B cell (primary cell): ENCODE results near the gene ERLIN1. TPM values are rescaled to one million over a fixed set of nuclear protein-coding genes. Genes with fewer than 3 reads are reported as not detected.

Experiments
- ATAC-seq: fragments of 200-7000 bp; cut with Tn5 transposase; one replicate; pipeline ENCODE4 v1.10.0; 2021; ENCODE audit warnings: low read depth, mild to moderate bottlenecking, moderate number of reproducible peaks, moderate library complexity
- CTCF ChIA-PET: fragments of 350-600 bp; sonication (Branson Sonifier 250); formaldehyde crosslinking; loops from one replicate; lab custom pipeline; 2021; ENCODE audit warnings: antibody characterized with exemption, inconsistent platforms; lab: Charles Lee
- POLR2A ChIA-PET: fragments of 350-600 bp; sonication (Branson Sonifier 250); formaldehyde crosslinking; loops from one replicate; lab custom pipeline; 2021; ENCODE audit warnings: antibody characterized with exemption; lab: Charles Lee
- DNase-seq: peaks from one replicate; pipeline ENCODE4 v3.0.0; 2013
- H2AFZ ChIP-seq: 2 replicates; pipeline ENCODE4 v1.6.1; 2012; ENCODE audit warnings: mild to moderate bottlenecking, low read depth, low read length; ENCODE audit not compliant: insufficient read depth, poor library complexity, severe bottlenecking
- H3K27ac ChIP-seq, 2 donors: 1 replicate in 1 of 2; 2 replicates in 1 of 2; pipeline ENCODE4 v1.5.1; 2012 to 2013; ENCODE audit warnings: low read length in 2 of 2, mild to moderate bottlenecking in 2 of 2, moderate library complexity in 1 of 2
- H3K27me3 ChIP-seq, 4 experiments: fragments of 200-600 bp in 1 of 4; sonication (generic) in 1 of 4; replicated peaks in 1 of 4; 1 replicate in 2 of 4; 2 replicates in 2 of 4; pipeline versions ENCODE4 v1.6.1 to v1.7.0; 2013 to 2016; ENCODE audit warnings: low read length in 3 of 4, mild to moderate bottlenecking in 2 of 4, mixed read lengths in 1 of 4, moderate library complexity in 1 of 4; ENCODE audit not compliant: insufficient read depth in 4 of 4, control insufficient read depth in 3 of 4; ENCODE audit errors: control extremely low read depth in 1 of 4
- H3K36me3 ChIP-seq, 2 experiments: replicated peaks in 1 of 2; 1 replicate in 1 of 2; 2 replicates in 1 of 2; pipeline versions ENCODE4 v1.6.1 to v1.7.1; 2013; ENCODE audit warnings: low read length in 1 of 2; ENCODE audit not compliant: insufficient read depth in 2 of 2, control insufficient read depth in 1 of 2; ENCODE audit errors: control extremely low read depth in 1 of 2, extremely low read depth in 1 of 2
- H3K4me1 ChIP-seq, 2 donors: fragments of 200-600 bp in 1 of 2; sonication (generic) in 1 of 2; 1 replicate in 1 of 2; 2 replicates in 1 of 2; pipeline versions ENCODE4 v1.5.1 to v1.6.1; 2013 to 2017; ENCODE audit warnings: low read length in 2 of 2; ENCODE audit not compliant: control insufficient read depth in 2 of 2, insufficient read depth in 2 of 2
- H3K4me2 ChIP-seq: replicated peaks from 2 replicates; pipeline ENCODE3; 2012; ENCODE audit warnings: mild to moderate bottlenecking, low read depth, low read length; ENCODE audit not compliant: poor library complexity, severe bottlenecking
- H3K4me3 ChIP-seq, 5 experiments: fragments of 200-600 bp in 1 of 5; sonication (generic) in 1 of 5; 1 replicate in 3 of 5; 2 replicates in 2 of 5; pipeline versions ENCODE4 v1.5.1 to v1.7.0; 2011 to 2016; ENCODE audit warnings: low read length in 4 of 5, mild to moderate bottlenecking in 4 of 5, low read depth in 2 of 5, control low read depth in 1 of 5, moderate library complexity in 1 of 5; ENCODE audit not compliant: insufficient read depth in 1 of 5; ENCODE audit errors: control extremely low read depth in 1 of 5, extremely low read depth in 1 of 5
- H3K79me2 ChIP-seq: fragments of 200-600 bp; sonication (generic); one replicate; pipeline ENCODE4 v1.6.0; 2016; ENCODE audit warnings: low read length; ENCODE audit not compliant: control insufficient read depth, insufficient read depth
- H3K9ac ChIP-seq: fragments of 200-600 bp; sonication (generic); 2 replicates; pipeline ENCODE4 v1.6.1; 2017; ENCODE audit warnings: mild to moderate bottlenecking, low read length, moderate library complexity
- H3K9me3 ChIP-seq, 3 donors: one replicate each; pipeline versions ENCODE4 v1.6.1 to v1.7.1; 2013; ENCODE audit warnings: low read length in 2 of 3; ENCODE audit not compliant: control insufficient read depth in 2 of 3, insufficient read depth in 1 of 3; ENCODE audit errors: control extremely low read depth in 1 of 3
- H4K20me1 ChIP-seq: 2 replicates; pipeline ENCODE4 v1.6.0; 2012; ENCODE audit warnings: mild to moderate bottlenecking, low read length; ENCODE audit not compliant: insufficient read depth, control insufficient read depth, poor library complexity, severe bottlenecking
- H3K27ac Mint-ChIP-seq: one replicate; pipeline ENCODE4 v1.8.0; 2021; ENCODE audit warnings: mixed read lengths
- H3K27me3 Mint-ChIP-seq: one replicate; pipeline ENCODE4 v1.8.0; 2021; ENCODE audit warnings: mixed read lengths
- H3K4me1 Mint-ChIP-seq: one replicate; pipeline ENCODE4 v1.8.0; 2021; ENCODE audit warnings: mixed read lengths
- H3K4me3 Mint-ChIP-seq: one replicate; pipeline ENCODE4 v1.8.0; 2021; ENCODE audit warnings: mixed read lengths
- H3K9me3 Mint-ChIP-seq: one replicate; pipeline ENCODE4 v1.8.0; 2022; ENCODE audit warnings: mixed read lengths; ENCODE audit not compliant: insufficient read depth
- EZH2 ChIP-seq: IDR thresholded peaks from 2 replicates; pipeline ENCODE4 v1.6.1; 2012; ENCODE audit warnings: borderline replicate concordance, low read depth, mild to moderate bottlenecking, moderate library complexity, low read length; ENCODE audit not compliant: insufficient read depth, poor library complexity, severe bottlenecking
- WGBS: methylation state at CpG from one replicate; pipeline ENCODE4 v1.1.5; 2013; ENCODE audit warnings: missing lambda C conversion rate; ENCODE audit not compliant: insufficient coverage; 5-methylcytosine and 5-hydroxymethylcytosine counted together
- intact Hi-C: fragments of 100-400 bp; cut with micrococcal nuclease; formaldehyde crosslinking; loops from one replicate; pipeline ENCODE4 v1.10.0; 2022
- polyA plus RNA-seq: library from polyadenylated mRNA; depleted of rRNA; stranded (reverse); fragments of >200 nt; gene quantifications from 2 replicates; pipeline ENCODE4 v1.2.3, GENCODE V29; 2012
- total RNA-seq, 2 donors: library from RNA; stranded (reverse); fragments of 120-200 nt in 1 of 2; gene quantifications; 1 replicate in 1 of 2; 2 replicates in 1 of 2; pipeline versions ENCODE4 v1.2.3 to v1.2.4, GENCODE V29; 2013 to 2022
- TF ChIP-seq, protein P1 (sequence below): fragments of 200-600 bp; IDR thresholded peaks from one replicate; pipeline ENCODE4 v1.8.0; 2022; ENCODE audit warnings: antibody characterized with exemption, mild to moderate bottlenecking

Gene ERLIN1
- total and polyA plus RNA-seq, 2 donors (not counting 1 experiment from before 2014, with no cell fraction given), result 4.3 to 9.0 TPM

DNA sequence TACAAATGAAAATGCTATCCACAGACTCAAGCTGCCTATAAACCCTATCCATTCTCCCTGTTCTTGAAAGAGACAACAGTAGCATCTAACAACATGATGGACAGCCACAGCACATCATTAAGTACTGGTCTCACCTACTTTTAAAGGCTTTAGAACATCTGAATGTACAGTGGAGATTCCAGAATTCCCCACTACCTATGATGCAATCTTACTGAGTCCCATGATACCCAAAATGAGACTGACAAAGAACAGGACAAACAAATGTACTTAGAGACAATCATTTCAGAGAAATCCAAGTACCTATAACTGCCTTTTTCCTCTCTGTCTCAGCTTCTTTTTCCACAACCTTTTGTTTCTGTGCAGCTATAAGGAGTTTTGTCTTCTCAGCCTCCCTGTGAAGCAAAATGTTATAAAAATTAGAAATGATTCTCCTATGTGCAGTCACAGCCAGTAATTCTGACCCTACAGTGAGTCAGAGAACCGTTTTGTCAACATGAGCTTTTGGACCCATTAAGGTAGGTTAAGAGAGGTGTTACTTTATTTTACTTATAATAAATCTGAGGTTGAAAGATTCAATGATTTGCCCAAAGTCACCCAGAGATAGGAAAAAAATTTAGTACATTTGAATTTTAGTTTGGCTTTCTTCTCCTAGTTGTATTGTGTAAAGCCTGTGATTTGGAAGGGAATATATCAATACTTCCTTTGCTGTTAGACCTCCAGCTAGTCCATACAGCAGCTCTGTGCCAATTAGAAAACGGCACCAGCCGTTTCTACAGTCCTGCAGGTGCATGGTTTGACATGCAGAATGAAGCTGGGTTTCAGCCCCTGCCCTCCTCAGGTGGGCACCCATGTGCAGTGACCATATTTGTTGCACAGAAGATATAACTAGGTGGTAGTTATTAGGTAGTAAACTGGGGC, 21.9 kb downstream of the ERLIN1 start:
- ATAC-seq (no peak), DNase-seq (no peak)
- H3K9ac ChIP-seq, result no peak overlapping the region
- H3K27me3 ChIP-seq, result no peaks in the 10 kb centered on the region
- no peak overlapping the region for H3K4me3 ChIP-seq
- 94% methylated on average over 2 of the region's 3 CpGs for WGBS
- H3K4me1 Mint-ChIP-seq, result peaks cover 8% of the 10 kb centered on the region
- CTCF ChIA-PET, result no interaction called here
- peaks cover 14 to 26% of the 10 kb centered on the region in 2 experiments for H3K36me3 ChIP-seq
- no peaks in the 10 kb centered on the region for H4K20me1 ChIP-seq
- no peak overlapping the region for H3K4me3 Mint-ChIP-seq
- no peaks in the 10 kb centered on the region for H3K9me3 ChIP-seq
- no peaks in the 10 kb centered on the region for H3K4me1 ChIP-seq
- no peaks in the 10 kb centered on the region for H3K9me3 Mint-ChIP-seq
- H3K79me2 ChIP-seq, result no peaks in the 10 kb centered on the region
- no peaks in the 10 kb centered on the region for H3K27me3 Mint-ChIP-seq
- no peak for TF ChIP-seq EZH2
- TF ChIP-seq, protein P1, sequence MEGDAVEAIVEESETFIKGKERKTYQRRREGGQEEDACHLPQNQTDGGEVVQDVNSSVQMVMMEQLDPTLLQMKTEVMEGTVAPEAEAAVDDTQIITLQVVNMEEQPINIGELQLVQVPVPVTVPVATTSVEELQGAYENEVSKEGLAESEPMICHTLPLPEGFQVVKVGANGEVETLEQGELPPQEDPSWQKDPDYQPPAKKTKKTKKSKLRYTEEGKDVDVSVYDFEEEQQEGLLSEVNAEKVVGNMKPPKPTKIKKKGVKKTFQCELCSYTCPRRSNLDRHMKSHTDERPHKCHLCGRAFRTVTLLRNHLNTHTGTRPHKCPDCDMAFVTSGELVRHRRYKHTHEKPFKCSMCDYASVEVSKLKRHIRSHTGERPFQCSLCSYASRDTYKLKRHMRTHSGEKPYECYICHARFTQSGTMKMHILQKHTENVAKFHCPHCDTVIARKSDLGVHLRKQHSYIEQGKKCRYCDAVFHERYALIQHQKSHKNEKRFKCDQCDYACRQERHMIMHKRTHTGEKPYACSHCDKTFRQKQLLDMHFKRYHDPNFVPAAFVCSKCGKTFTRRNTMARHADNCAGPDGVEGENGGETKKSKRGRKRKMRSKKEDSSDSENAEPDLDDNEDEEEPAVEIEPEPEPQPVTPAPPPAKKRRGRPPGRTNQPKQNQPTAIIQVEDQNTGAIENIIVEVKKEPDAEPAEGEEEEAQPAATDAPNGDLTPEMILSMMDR, result no peak
- H3K27ac ChIP-seq, result no peak overlapping the region
- H3K27ac Mint-ChIP-seq, result no peak overlapping the region
- POLR2A ChIA-PET, result no interaction called here
- H3K4me2 ChIP-seq, result no peak overlapping the region
- H2AFZ ChIP-seq, result no peak overlapping the region
- intact Hi-C loops, result no loop called here

DNA sequence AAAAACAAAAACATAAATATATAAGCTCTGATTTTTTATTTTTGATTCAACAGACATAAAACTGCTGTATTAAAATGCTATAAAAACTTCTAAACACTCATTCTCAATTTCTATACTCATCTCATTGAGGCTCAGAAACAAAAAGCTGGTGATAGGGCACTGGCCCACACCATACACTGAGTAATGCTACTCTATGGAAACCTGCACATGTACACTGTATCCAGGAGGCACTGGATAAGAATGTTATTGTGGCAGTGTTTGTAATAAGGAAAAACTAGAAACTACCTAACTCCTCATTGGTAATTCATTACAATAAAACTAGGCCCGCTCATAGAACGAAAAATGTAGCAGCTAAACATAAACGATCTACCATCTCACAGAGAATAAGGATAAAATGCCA, 23.1 kb downstream of the ERLIN1 start:
- Mint-ChIP-seq H3K9me3 (no peaks in the 10 kb centered on the region), H3K4me3 (no peak overlapping the region), H3K27ac (no peak overlapping the region), H3K27me3 (no peaks in the 10 kb centered on the region), H3K4me1 (peaks cover 10% of the 10 kb centered on the region)
- Histone ChIP-seq H3K9me3 (no peaks in the 10 kb centered on the region), H3K4me2 (no peak overlapping the region), H3K9ac (no peak overlapping the region), H3K4me1 (no peaks in the 10 kb centered on the region), H3K27ac (no peak overlapping the region), H4K20me1 (no peaks in the 10 kb centered on the region), H3K36me3 (peaks cover 14 to 29% of the 10 kb centered on the region in 2 experiments), H3K4me3 (no peak overlapping the region), H3K79me2 (no peaks in the 10 kb centered on the region), H2AFZ (no peak overlapping the region), H3K27me3 (no peaks in the 10 kb centered on the region)
- TF ChIP-seq, protein P1, result no peak
- TF ChIP-seq EZH2, result no peak
- intact Hi-C loops, result no loop called here
- ATAC-seq (no peak), DNase-seq (no peak)
- no CpG with 5 or more reads among the region's 3 CpGs for WGBS
- CTCF ChIA-PET, result no interaction called here
- POLR2A ChIA-PET, result no interaction called here
